MM.1S (cell line): ENCODE data around the gene SALL2.

ENCODE experiments used
- CTCF ChIP-seq: fragments of 300-600 bp; sonication (generic); IDR thresholded peaks from 2 replicates; pipeline ENCODE4 v1.5.1; 2016; ENCODE audit warnings: antibody characterized with exemption, low read length, mixed read lengths
- EZH2 ChIP-seq: fragments of 300-600 bp; sonication (generic); optimal IDR thresholded peaks from 2 replicates; pipeline ENCODE3; 2017; ENCODE audit warnings: low read depth, mild to moderate bottlenecking, antibody characterized with exemption, low read length, mixed read lengths

- no peak for TF ChIP-seq EZH2
- TF ChIP-seq CTCF: no peak
These were observed 7.4 kb downstream of the SALL2 start for GRCh38 chr14:21518725-21519124.
